Liver (tissue), 9 donors: Measurements from ENCODE around the gene IGF2. TPM values are rescaled to one million over a fixed set of nuclear protein-coding genes. Genes with fewer than 3 reads are reported as not detected.

Experiments used
- DNase-seq: peaks from one replicate; pipeline ENCODE4 v3.0.0-alpha.2; 2017; ENCODE audit warnings: low spot score
- H3K27ac ChIP-seq, 2 donors: one replicate each; pipeline ENCODE4 v1.7.0; 2013; ENCODE audit warnings: inconsistent platforms in 2 of 2, low read length in 2 of 2, control low read depth in 1 of 2, low read depth in 1 of 2, mild to moderate bottlenecking in 1 of 2
- H3K27me3 ChIP-seq, 4 donors: one replicate each; pipeline versions ENCODE4 v1.6.1 to v1.7.0; 2013; ENCODE audit warnings: low read length in 3 of 4, inconsistent platforms in 1 of 4, mild to moderate bottlenecking in 1 of 4, moderate library complexity in 1 of 4; ENCODE audit not compliant: control insufficient read depth in 4 of 4, insufficient read depth in 4 of 4
- H3K36me3 ChIP-seq, 4 donors: one replicate each; pipeline versions ENCODE4 v1.6.1 to v1.7.0; 2013; ENCODE audit warnings: low read length in 3 of 4, mild to moderate bottlenecking in 3 of 4, low read depth in 1 of 4, moderate library complexity in 1 of 4; ENCODE audit not compliant: control insufficient read depth in 4 of 4, insufficient read depth in 3 of 4
- H3K4me1 ChIP-seq, 4 donors: one replicate each; pipeline versions ENCODE4 v1.6.1 to v1.7.0; 2013; ENCODE audit warnings: low read length in 3 of 4, mild to moderate bottlenecking in 3 of 4, moderate library complexity in 1 of 4; ENCODE audit not compliant: control insufficient read depth in 4 of 4, insufficient read depth in 4 of 4
- H3K4me3 ChIP-seq, 3 donors: one replicate each; pipeline versions ENCODE4 v1.6.1 to v1.7.0; 2013; ENCODE audit warnings: low read length in 3 of 3, control low read depth in 1 of 3, low read depth in 1 of 3, mild to moderate bottlenecking in 1 of 3
- H3K9ac ChIP-seq, 2 donors: one replicate each; pipeline ENCODE4 v1.7.0; 2013; ENCODE audit warnings: low read length in 2 of 2, mild to moderate bottlenecking in 2 of 2, moderate library complexity in 2 of 2, control low read depth in 1 of 2, low read depth in 1 of 2
- H3K9me3 ChIP-seq, 4 donors: one replicate each; pipeline versions ENCODE4 v1.6.1 to v1.7.0; 2013; ENCODE audit warnings: low read length in 3 of 4; ENCODE audit not compliant: control insufficient read depth in 4 of 4
- ATF3 ChIP-seq: IDR thresholded peaks from 2 replicates; pipeline ENCODE4 v1.6.1; 2016; ENCODE audit warnings: antibody characterized with exemption
- CTCF ChIP-seq: fragments of 150-350 bp; IDR thresholded peaks from 2 replicates; pipeline ENCODE4 v1.5.1; 2017; ENCODE audit warnings: improper control_type of control experiment, low read depth, low read length; ENCODE audit not compliant: missing input control
- FOXA1 ChIP-seq: IDR thresholded peaks from 2 replicates; pipeline ENCODE4 v1.6.1; 2016; ENCODE audit warnings: antibody characterized with exemption
- FOXA2 ChIP-seq: IDR thresholded peaks from 2 replicates; pipeline ENCODE4 v1.6.1; 2016; ENCODE audit warnings: antibody characterized with exemption
- GABPA ChIP-seq, 2 donors: IDR thresholded peaks in 1 of 2; conservative IDR thresholded peaks in 1 of 2; 2 replicates each; pipeline ENCODE4 v1.6.1; 2016; ENCODE audit warnings: antibody characterized with exemption in 2 of 2, mild to moderate bottlenecking in 1 of 2, moderate library complexity in 1 of 2
- HNF4A ChIP-seq, 2 donors: conservative IDR thresholded peaks; 2 replicates each; pipeline ENCODE4 v1.6.1; 2016; ENCODE audit warnings: antibody characterized with exemption in 2 of 2, mild to moderate bottlenecking in 2 of 2
- NR2F2 ChIP-seq: IDR thresholded peaks from 2 replicates; pipeline ENCODE4 v1.6.1; 2016; ENCODE audit warnings: antibody characterized with exemption
- REST ChIP-seq: IDR thresholded peaks from 2 replicates; pipeline ENCODE4 v1.6.1; 2016; ENCODE audit warnings: antibody characterized with exemption, mild to moderate bottlenecking
- YY1 ChIP-seq: IDR thresholded peaks from 2 replicates; pipeline ENCODE4 v1.6.1; 2016; ENCODE audit warnings: antibody characterized with exemption, mild to moderate bottlenecking
- ZBTB33 ChIP-seq: IDR thresholded peaks from 2 replicates; pipeline ENCODE4 v1.6.1; 2016; ENCODE audit warnings: antibody characterized with exemption
- WGBS: extraction: QIAGEN DNeasy Blood & Tissue Kit; methylation state at CpG from one replicate; pipeline ENCODE4 v1.1.7; 2013; 5-methylcytosine and 5-hydroxymethylcytosine counted together
- polyA plus RNA-seq, 2 donors: library from polyadenylated mRNA; stranded (reverse) in 1 of 2; unstranded in 1 of 2; fragments of 200-250 nt in 1 of 2; fragments of >200 nt in 1 of 2; fragmentation: Nextera tagmentation in 1 of 2; extraction: Ambion mirVana in 1 of 2; gene quantifications; one replicate each; pipeline versions ENCODE4 v1.2.1 to v1.2.3, GENCODE V29; 2013 to 2015
- total RNA-seq, 2 donors: library from RNA; depleted of rRNA; stranded (reverse); fragments of >200 nt; gene quantifications; one replicate each; pipeline ENCODE4 v1.2.3, GENCODE V29; 2014
- donor health status: healthy.
- donor health status: healthy.
- donor health status: healthy.
- donor health status: healthy.
- donor health status: healthy.

The IGF2 gene
- total and polyA plus RNA-seq, 4 donors, result 70.5 to 1,440 (median 192) TPM

- H3K9me3 ChIP-seq, result no peaks in the 10 kb centered on the region
- H3K27me3 ChIP-seq, result no peaks in the 10 kb centered on the region
- H3K4me1 ChIP-seq, result peaks cover under 1 to 65% (median 28%) of the 10 kb centered on the region in 4 donors
- DNase-seq, result no peak
- no peak overlapping the region for H3K9ac ChIP-seq
- no peak overlapping the region for H3K27ac ChIP-seq
- H3K4me3 ChIP-seq, result no peak overlapping the region
- WGBS, result 68% methylated on average over 20 of the region's 20 CpGs
- no peaks in the 10 kb centered on the region for H3K36me3 ChIP-seq
- TF ChIP-seq ZBTB33, result no peak
- no peak for TF ChIP-seq FOXA1
- TF ChIP-seq NR2F2, result no peak
- TF ChIP-seq HNF4A (conservative IDR thresholded peaks at IDR 0.05), result no peak
- no peak for TF ChIP-seq CTCF
- TF ChIP-seq YY1, result no peak
Observed at GRCh38 chr11:2164861-2165555, 25.8 kb upstream of the IGF2 start.

- Histone ChIP-seq H3K36me3 (no peaks in the 10 kb centered on the region), H3K4me1 (peaks cover 5 to 69% (median 30%) of the 10 kb centered on the region in 4 donors), H3K4me3 (no peak overlapping the region), H3K27me3 (no peaks in the 10 kb centered on the region), H3K9ac (no peak overlapping the region), H3K9me3 (no peaks in the 10 kb centered on the region), H3K27ac (no peak overlapping the region)
- no peak for DNase-seq
- WGBS, result 72% methylated on average over 22 of the region's 22 CpGs
- TF ChIP-seq REST, result no peak
- TF ChIP-seq GABPA (IDR thresholded peaks at IDR 0.05 in 1 of 2, conservative IDR thresholded peaks at IDR 0.05 in 1 of 2), result no peak
- no peak for TF ChIP-seq ATF3
- no peak for TF ChIP-seq FOXA2
- no peak for TF ChIP-seq HNF4A (conservative IDR thresholded peaks at IDR 0.05)
Observed at GRCh38 chr11:2164081-2164480, 24.9 kb upstream of the IGF2 start.
